H9 (cell line): ENCODE data around the gene FAM13C. TPM values are rescaled to one million over a fixed set of nuclear protein-coding genes. Genes with fewer than 3 reads are reported as not detected.

Experiments used
- DNase-seq: peaks from one replicate; pipeline ENCODE4 v3.0.0-alpha.2; 2017
- H2AFZ ChIP-seq: one replicate; pipeline ENCODE4 v1.6.1; 2013; ENCODE audit warnings: mild to moderate bottlenecking, low read length, control low read depth, moderate library complexity
- H2AK5ac ChIP-seq: 2 replicates; pipeline ENCODE4 v1.6.1; 2013; ENCODE audit warnings: low read length, control low read depth, mixed read lengths; ENCODE audit not compliant: insufficient read length
- H2BK120ac ChIP-seq: one replicate; pipeline ENCODE4 v1.6.1; 2013; ENCODE audit warnings: low read depth, mild to moderate bottlenecking, low read length, control low read depth, inconsistent platforms; ENCODE audit not compliant: poor library complexity, severe bottlenecking
- H2BK12ac ChIP-seq: 2 replicates; pipeline ENCODE4 v1.6.1; 2013; ENCODE audit warnings: low read length, control low read depth, mixed read lengths, low read depth; ENCODE audit not compliant: insufficient read length
- H2BK15ac ChIP-seq: 2 replicates; pipeline ENCODE4 v1.6.1; 2013; ENCODE audit warnings: low read depth, low read length, control low read depth
- H2BK20ac ChIP-seq: one replicate; pipeline ENCODE4 v1.6.1; 2013; ENCODE audit warnings: low read depth, mild to moderate bottlenecking, low read length, control low read depth, inconsistent platforms; ENCODE audit not compliant: poor library complexity, severe bottlenecking
- H2BK5ac ChIP-seq: 2 replicates; pipeline ENCODE4 v1.6.1; 2013; ENCODE audit warnings: low read length, control low read depth, mixed read lengths; ENCODE audit not compliant: insufficient read length
- H3K14ac ChIP-seq: 2 replicates; pipeline ENCODE4 v1.6.1; 2013; ENCODE audit warnings: low read length, control low read depth; ENCODE audit not compliant: insufficient read depth
- H3K18ac ChIP-seq: 2 replicates; pipeline ENCODE4 v1.6.1; 2013; ENCODE audit warnings: low read depth, mild to moderate bottlenecking, mixed read lengths, low read length, control low read depth; ENCODE audit not compliant: insufficient read length
- H3K23ac ChIP-seq: 2 replicates; pipeline ENCODE4 v1.6.1; 2013; ENCODE audit warnings: low read length, control low read depth, mixed read lengths, low read depth; ENCODE audit not compliant: insufficient read length
- H3K23me2 ChIP-seq: 2 replicates; pipeline ENCODE4 v1.6.1; 2013; ENCODE audit warnings: low read depth, mild to moderate bottlenecking, mixed read lengths, low read length, control low read depth; ENCODE audit not compliant: insufficient read length, poor library complexity, severe bottlenecking
- H3K27ac ChIP-seq: 2 replicates; pipeline ENCODE4 v1.5.1; 2013; ENCODE audit warnings: low read length, control low read depth, mixed read lengths, low read depth; ENCODE audit not compliant: insufficient read length
- H3K27me3 ChIP-seq: 2 replicates; pipeline ENCODE4 v1.6.1; 2013; ENCODE audit warnings: low read length, control low read depth, inconsistent platforms; ENCODE audit not compliant: insufficient read depth
- H3K4ac ChIP-seq: 2 replicates; pipeline ENCODE4 v1.6.1; 2013; ENCODE audit warnings: low read depth, mild to moderate bottlenecking, control low read depth, inconsistent platforms, low read length, moderate library complexity
- H3K4me1 ChIP-seq: 2 replicates; pipeline ENCODE4 v1.6.1; 2013; ENCODE audit warnings: low read length, control low read depth, inconsistent platforms; ENCODE audit not compliant: insufficient read depth
- H3K4me2 ChIP-seq: 2 replicates; pipeline ENCODE4 v1.6.1; 2013; ENCODE audit warnings: low read length, control low read depth, mixed read lengths; ENCODE audit not compliant: insufficient read length, insufficient read depth
- H3K56ac ChIP-seq: 2 replicates; pipeline ENCODE4 v1.6.1; 2013; ENCODE audit warnings: low read depth, mild to moderate bottlenecking, mixed read lengths, low read length, control low read depth; ENCODE audit not compliant: insufficient read length
- H3K79me1 ChIP-seq: 2 replicates; pipeline ENCODE4 v1.6.1; 2013; ENCODE audit warnings: low read depth, mild to moderate bottlenecking, moderate library complexity, low read length, control low read depth, inconsistent platforms; ENCODE audit not compliant: insufficient read depth, poor library complexity, severe bottlenecking
- H3K79me2 ChIP-seq: 2 replicates; pipeline ENCODE4 v1.6.1; 2013; ENCODE audit warnings: low read length, control low read depth, inconsistent platforms; ENCODE audit not compliant: insufficient read depth
- H3K9ac ChIP-seq: 2 replicates; pipeline ENCODE4 v1.6.1; 2013; ENCODE audit warnings: low read length, control low read depth, mixed read lengths; ENCODE audit not compliant: insufficient read length; ENCODE audit errors: extremely low read depth
- H3K9me3 ChIP-seq: one replicate; pipeline ENCODE4 v1.6.1; 2013; ENCODE audit warnings: low read depth, low read length, inconsistent platforms; ENCODE audit not compliant: control insufficient read depth
- H3T11ph ChIP-seq: one replicate; pipeline ENCODE4 v1.6.1; 2013; ENCODE audit warnings: mild to moderate bottlenecking, low read length, control low read depth, inconsistent platforms
- H4K20me1 ChIP-seq: one replicate; pipeline ENCODE4 v1.6.1; 2013; ENCODE audit not compliant: control insufficient read depth, insufficient read length, insufficient read depth
- H4K5ac ChIP-seq: 2 replicates; pipeline ENCODE4 v1.6.1; 2013; ENCODE audit warnings: low read depth, mild to moderate bottlenecking, mixed read lengths, low read length, control low read depth; ENCODE audit not compliant: insufficient read length
- H4K8ac ChIP-seq: replicated peaks from 2 replicates; pipeline ENCODE4 v1.6.1; 2013; ENCODE audit warnings: low read length, control low read depth, mixed read lengths, low read depth; ENCODE audit not compliant: insufficient read length
- H4K91ac ChIP-seq: 2 replicates; pipeline ENCODE4 v1.6.1; 2013; ENCODE audit warnings: low read depth, mild to moderate bottlenecking, moderate library complexity, mixed read lengths, low read length, control low read depth; ENCODE audit not compliant: insufficient read length
- H3K27ac Mint-ChIP-seq, 3 experiments: 2 replicates in 2 of 3; 3 replicates in 1 of 3; pipeline ENCODE4 v1.8.0; 2020 to 2021; ENCODE audit warnings: mixed read lengths in 3 of 3, mild to moderate bottlenecking in 1 of 3, moderate library complexity in 1 of 3
- H3K27me3 Mint-ChIP-seq: 2 replicates; pipeline ENCODE4 v1.8.0; 2021; ENCODE audit warnings: low read depth, mild to moderate bottlenecking, moderate library complexity, mixed read lengths
- H3K36me3 Mint-ChIP-seq, 3 experiments: 2 replicates in 2 of 3; 3 replicates in 1 of 3; pipeline ENCODE4 v1.8.0; 2020 to 2021; ENCODE audit warnings: low read depth in 3 of 3, mixed read lengths in 3 of 3; ENCODE audit not compliant: insufficient read depth in 1 of 3
- H3K4me1 Mint-ChIP-seq, 2 experiments: 2 replicates each; pipeline ENCODE4 v1.8.0; 2020; ENCODE audit warnings: mixed read lengths in 2 of 2
- H3K4me3 Mint-ChIP-seq, 2 experiments: 2 replicates in 1 of 2; 3 replicates in 1 of 2; pipeline ENCODE4 v1.8.0; 2020 to 2021; ENCODE audit warnings: mild to moderate bottlenecking in 2 of 2, mixed read lengths in 2 of 2, moderate library complexity in 1 of 2
- H3K9me3 Mint-ChIP-seq, 2 experiments: 2 replicates in 1 of 2; 3 replicates in 1 of 2; pipeline ENCODE4 v1.8.0; 2020; ENCODE audit warnings: mild to moderate bottlenecking in 2 of 2, mixed read lengths in 2 of 2, moderate library complexity in 1 of 2
- total RNA-seq: library from RNA; stranded (reverse); gene quantifications from 2 replicates; pipeline ENCODE4 v1.2.1, GENCODE V29; 2021
- TF ChIP-seq, protein P1 (sequence below): fragments of 200-600 bp; sonication (generic); conservative IDR thresholded peaks from 3 replicates; pipeline ENCODE4 v1.8.0; 2021; ENCODE audit warnings: antibody characterized with exemption, mild to moderate bottlenecking

The FAM13C gene
- total RNA-seq, 1 experiment from 2014 or later: 0.31 TPM

DNA sequence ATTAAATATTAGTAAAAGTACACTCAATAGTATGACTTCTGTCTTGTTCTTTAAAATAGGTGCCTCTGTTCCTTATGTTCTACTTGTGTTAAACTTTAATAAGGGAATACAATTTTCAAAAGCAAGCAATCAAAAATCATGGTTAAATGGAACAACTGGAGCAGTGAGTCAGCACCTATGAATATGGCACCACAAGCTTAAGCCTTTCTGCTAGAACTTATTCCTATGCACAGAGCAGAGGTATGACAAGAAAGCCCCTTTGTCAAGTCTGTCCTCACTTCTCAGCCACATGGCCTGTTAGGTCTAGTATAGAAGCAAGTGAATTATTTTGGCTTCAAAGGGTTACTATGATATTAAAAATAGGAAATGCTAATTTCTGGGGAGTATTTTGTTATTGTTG, 29.8 kb downstream of the FAM13C start:
- TF ChIP-seq, protein P1, sequence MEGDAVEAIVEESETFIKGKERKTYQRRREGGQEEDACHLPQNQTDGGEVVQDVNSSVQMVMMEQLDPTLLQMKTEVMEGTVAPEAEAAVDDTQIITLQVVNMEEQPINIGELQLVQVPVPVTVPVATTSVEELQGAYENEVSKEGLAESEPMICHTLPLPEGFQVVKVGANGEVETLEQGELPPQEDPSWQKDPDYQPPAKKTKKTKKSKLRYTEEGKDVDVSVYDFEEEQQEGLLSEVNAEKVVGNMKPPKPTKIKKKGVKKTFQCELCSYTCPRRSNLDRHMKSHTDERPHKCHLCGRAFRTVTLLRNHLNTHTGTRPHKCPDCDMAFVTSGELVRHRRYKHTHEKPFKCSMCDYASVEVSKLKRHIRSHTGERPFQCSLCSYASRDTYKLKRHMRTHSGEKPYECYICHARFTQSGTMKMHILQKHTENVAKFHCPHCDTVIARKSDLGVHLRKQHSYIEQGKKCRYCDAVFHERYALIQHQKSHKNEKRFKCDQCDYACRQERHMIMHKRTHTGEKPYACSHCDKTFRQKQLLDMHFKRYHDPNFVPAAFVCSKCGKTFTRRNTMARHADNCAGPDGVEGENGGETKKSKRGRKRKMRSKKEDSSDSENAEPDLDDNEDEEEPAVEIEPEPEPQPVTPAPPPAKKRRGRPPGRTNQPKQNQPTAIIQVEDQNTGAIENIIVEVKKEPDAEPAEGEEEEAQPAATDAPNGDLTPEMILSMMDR: no peak
- Histone ChIP-seq H4K8ac (no peak overlapping the region), H3K4me1 (no peaks in the 10 kb centered on the region)

More for the DNA sequence above, 29.8 kb downstream of the FAM13C start:
- no peak overlapping the region for H3K9ac ChIP-seq
- no peak overlapping the region for H3K56ac ChIP-seq
- no peak overlapping the region for H3K14ac ChIP-seq
- no peak overlapping the region for H4K5ac ChIP-seq
- Mint-ChIP-seq H3K4me3 (no peak overlapping the region), H3K27me3 (peaks cover 40% of the 10 kb centered on the region), H3K9me3 (no peaks in the 10 kb centered on the region), H3K4me1 (peaks cover 0 to 8% of the 10 kb centered on the region in 2 experiments; a peak in 1 of 4 replicates), H3K27ac (no peak overlapping the region), H3K36me3 (no peaks in the 10 kb centered on the region)
- H4K91ac ChIP-seq: no peak overlapping the region
- no peak overlapping the region for H2BK15ac ChIP-seq
- H2BK20ac ChIP-seq: no peak overlapping the region
- no peaks in the 10 kb centered on the region for H3K9me3 ChIP-seq
- no peaks in the 10 kb centered on the region for H3K23me2 ChIP-seq
- H2BK120ac ChIP-seq: no peak overlapping the region
- no peak overlapping the region for H2BK5ac ChIP-seq
- no peak overlapping the region for H3K4ac ChIP-seq
- H2AK5ac ChIP-seq: no peak overlapping the region
- H3K18ac ChIP-seq: no peak overlapping the region
- H3K79me1 ChIP-seq: no peaks in the 10 kb centered on the region
- no peak overlapping the region for H3K4me2 ChIP-seq
- no peak overlapping the region for H3K23ac ChIP-seq
- peaks cover 10% of the 10 kb centered on the region; the same call in 1 of the 2 replicates for H3K27me3 ChIP-seq
- no peak overlapping the region for H3T11ph ChIP-seq
- no peak overlapping the region for H2BK12ac ChIP-seq
- H4K20me1 ChIP-seq: no peaks in the 10 kb centered on the region
- no peak for DNase-seq
- no peak overlapping the region for H3K27ac ChIP-seq
- no peak overlapping the region for H2AFZ ChIP-seq
- H3K79me2 ChIP-seq: no peaks in the 10 kb centered on the region
